K562 (cell line): ENCODE data around the gene MYRFL. TPM values are rescaled to one million over a fixed set of nuclear protein-coding genes. Genes with fewer than 3 reads are reported as not detected.

Experiments
- ATAC-seq: fragments of 200-7000 bp; cut with Tn5 transposase; 3 replicates; pipeline ENCODE4 v1.9.1; 2020; ENCODE audit warnings: moderate library complexity
- BruUV-seq: library from RNA; stranded (reverse); fragments of 400-500 nt; replicated peaks from 2 replicates; lab custom pipeline; 2021; lab: Mats Ljungman, UMichigan
- CTCF ChIA-PET: fragments of 300-600 bp; formaldehyde crosslinking; extraction: SDS; loops from one replicate; lab custom pipeline; 2021; ENCODE audit warnings: low intra/inter-chr PET ratio; lab: Yijun Ruan, JAX
- POLR2A ChIA-PET: fragments of 300-600, 350-650 bp; sonication (Branson Sonifier 250); formaldehyde crosslinking; extraction: SDS; loops from one replicate; lab custom pipeline; 2021; ENCODE audit warnings: antibody characterized with exemption, inconsistent platforms; lab: Yijun Ruan, JAX
- DNase-seq, 4 experiments: peaks; one replicate each; pipeline versions ENCODE4 v3.0.0 to v3.0.0-alpha.2; 2011 to 2018; ENCODE audit warnings: low spot score in 3 of 4, mixed read lengths in 3 of 4; ENCODE audit errors: extremely low read depth in 1 of 4
- FAIRE-seq: peaks from 2 replicates; lab custom pipeline; 2011; peaks lifted over from hg19 to GRCh38; lab: Jason Lieb, UNC
- H2AFZ ChIP-seq: 2 replicates; pipeline ENCODE4 v1.6.0; 2011; ENCODE audit warnings: low read depth, low read length, control low read depth, inconsistent platforms
- H3K27ac ChIP-seq: fragments of 200-600 bp; 3 replicates; pipeline ENCODE4 v1.8.0; 2011; ENCODE audit warnings: low read depth, mild to moderate bottlenecking, control low read depth, inconsistent platforms, low read length, moderate library complexity, mixed read lengths; ENCODE audit errors: extremely low read depth
- H3K27me3 ChIP-seq, 2 experiments: fragments of 300-600 bp in 1 of 2; 2 replicates in 1 of 2; 3 replicates in 1 of 2; pipeline versions ENCODE4 v1.6.0 to v1.8.0; 2011; ENCODE audit warnings: inconsistent platforms in 2 of 2, low read length in 2 of 2, mild to moderate bottlenecking in 1 of 2, mixed read lengths in 1 of 2, moderate library complexity in 1 of 2; ENCODE audit not compliant: control insufficient read depth in 2 of 2, insufficient read depth in 2 of 2
- H3K36me3 ChIP-seq: fragments of 300-600 bp; 3 replicates; pipeline ENCODE4 v1.8.0; 2011; ENCODE audit warnings: mild to moderate bottlenecking, low read length, inconsistent platforms; ENCODE audit not compliant: control insufficient read depth, insufficient read depth
- H3K4me1 ChIP-seq, 2 experiments: fragments of 200-600 bp in 1 of 2; replicated peaks in 1 of 2; 2 replicates in 1 of 2; 3 replicates in 1 of 2; pipeline versions ENCODE4 v1.5.1 to v1.8.0; 2011; ENCODE audit warnings: inconsistent platforms in 2 of 2, low read length in 2 of 2, mild to moderate bottlenecking in 1 of 2, mixed read lengths in 1 of 2, moderate library complexity in 1 of 2; ENCODE audit not compliant: control insufficient read depth in 2 of 2, insufficient read depth in 2 of 2
- H3K4me2 ChIP-seq: 2 replicates; pipeline ENCODE4 v1.6.1; 2011; ENCODE audit warnings: low read length, control low read depth, inconsistent platforms, mixed read lengths; ENCODE audit not compliant: insufficient read depth
- H3K4me3 ChIP-seq: fragments of 200-600 bp; sonication (generic), shearing (Covaris generic); 2 replicates; pipeline ENCODE4 v1.5.1; 2016; ENCODE audit warnings: control low read depth, inconsistent platforms
- H3K79me2 ChIP-seq: fragments of 200-600 bp; 3 replicates; pipeline ENCODE4 v1.8.0; 2011; ENCODE audit warnings: low read length, inconsistent platforms; ENCODE audit not compliant: control insufficient read depth, insufficient read depth
- H3K9ac ChIP-seq, 2 experiments: 2 replicates each; pipeline versions ENCODE4 v1.6.0 to v1.6.1; 2011; ENCODE audit warnings: low read depth in 2 of 2, low read length in 2 of 2, control low read depth in 1 of 2, inconsistent platforms in 1 of 2, mild to moderate bottlenecking in 1 of 2, mixed read lengths in 1 of 2; ENCODE audit not compliant: insufficient read depth in 1 of 2
- H3K9me1 ChIP-seq: one replicate; pipeline ENCODE4 v1.6.0; 2011; ENCODE audit warnings: inconsistent platforms, mild to moderate bottlenecking, low read length, moderate library complexity; ENCODE audit not compliant: control insufficient read depth, insufficient read depth
- H3K9me3 ChIP-seq: replicated peaks from 2 replicates; pipeline ENCODE4 v1.5.1; 2011; ENCODE audit warnings: low read depth, low read length, inconsistent platforms; ENCODE audit not compliant: control insufficient read depth, insufficient read depth
- H4K20me1 ChIP-seq: replicated peaks from 2 replicates; pipeline ENCODE4 v1.6.1; 2011; ENCODE audit warnings: low read length, inconsistent platforms, mixed read lengths; ENCODE audit not compliant: control insufficient read depth, insufficient read depth
- CEBPG ChIP-seq, 3 experiments: fragments of 200-800 bp in 1 of 3; sonication (Bioruptor generic) in 1 of 3; sonication (generic) in 1 of 3; formaldehyde crosslinking in 1 of 3; IDR thresholded peaks in 2 of 3; conservative IDR thresholded peaks in 1 of 3; 2 replicates each; pipeline versions ENCODE4 v1.6.1 to v1.8.0; 2016 to 2022; ENCODE audit warnings: missing compliant biosample characterization in 2 of 3, missing genetic modification characterization in 2 of 3, mild to moderate bottlenecking in 1 of 3, missing genetic modification reagents in 1 of 3
- FOSL1 ChIP-seq: fragments of 200-800 bp; sonication (Bioruptor generic); conservative IDR thresholded peaks from 2 replicates; pipeline ENCODE4 v1.6.1; 2016; ENCODE audit warnings: missing genetic modification characterization, missing compliant biosample characterization
- GTF2E2 ChIP-seq: fragments of 200-800 bp; sonication (Bioruptor generic); IDR thresholded peaks from 2 replicates; pipeline ENCODE4 v1.6.1; 2016; ENCODE audit warnings: missing genetic modification characterization, missing compliant biosample characterization
- HNRNPH1 ChIP-seq: fragments of 200-400 bp; formaldehyde crosslinking; optimal IDR thresholded peaks from 2 replicates; pipeline ENCODE3; 2017; ENCODE audit warnings: low read depth, mild to moderate bottlenecking, low read length, moderate library complexity
- IRF1 ChIP-seq: sonication (generic); formaldehyde crosslinking; IDR thresholded peaks from 2 replicates; pipeline ENCODE4 v1.8.0; 2022; ENCODE audit warnings: missing genetic modification reagents, mild to moderate bottlenecking, borderline replicate concordance
- MEIS2 ChIP-seq: fragments of 450-650 bp; IDR thresholded peaks from 2 replicates; pipeline ENCODE4 v1.6.1; 2014; ENCODE audit warnings: mild to moderate bottlenecking; ENCODE audit not compliant: partially characterized antibody
- MTA2 ChIP-seq: fragments of 450-650 bp; IDR thresholded peaks from 2 replicates; pipeline ENCODE4 v1.6.1; 2016; ENCODE audit warnings: low read depth
- NR1H2 ChIP-seq: sonication (generic); formaldehyde crosslinking; IDR thresholded peaks from 2 replicates; pipeline ENCODE4 v1.4.0; 2020; ENCODE audit warnings: mild to moderate bottlenecking, missing genetic modification reagents
- PTBP1 ChIP-seq: fragments of 200-400 bp; formaldehyde crosslinking; IDR thresholded peaks from 2 replicates; pipeline ENCODE4 v1.6.1; 2017; ENCODE audit warnings: low read depth, low read length
- SMAD3 ChIP-seq: fragments of 450-650 bp; formaldehyde crosslinking; conservative IDR thresholded peaks from 2 replicates; pipeline ENCODE4 v1.4.0; 2020; ENCODE audit warnings: mild to moderate bottlenecking
- SP2 ChIP-seq: IDR thresholded peaks from 2 replicates; pipeline ENCODE4 v1.6.1; 2011; ENCODE audit warnings: mild to moderate bottlenecking, low read depth, low read length, moderate library complexity; ENCODE audit not compliant: poor library complexity, severe bottlenecking; ENCODE audit errors: extremely low read depth
- USF1 ChIP-seq: sonication (generic); formaldehyde crosslinking; IDR thresholded peaks from 2 replicates; pipeline ENCODE4 v1.9.0; 2022; ENCODE audit warnings: mild to moderate bottlenecking, missing genetic modification reagents
- ZBTB11 ChIP-seq, 3 experiments: fragments of 200-800 bp in 1 of 3; fragments of 250-450 bp in 1 of 3; fragments of 450-650 bp in 1 of 3; sonication (Bioruptor Pico) in 1 of 3; sonication (Bioruptor generic) in 1 of 3; formaldehyde crosslinking in 1 of 3; IDR thresholded peaks; 2 replicates each; pipeline versions ENCODE4 v1.6.1 to v1.8.0; 2016 to 2022; ENCODE audit warnings: mild to moderate bottlenecking in 2 of 3, missing genetic modification characterization in 2 of 3, missing compliant biosample characterization in 1 of 3, moderate library complexity in 1 of 3
- ZNF212 ChIP-seq: fragments of 450-650 bp; formaldehyde crosslinking; IDR thresholded peaks from 2 replicates; pipeline ENCODE4 v1.4.0; 2020; ENCODE audit warnings: mild to moderate bottlenecking
- ZNF384 ChIP-seq: IDR thresholded peaks from 2 replicates; pipeline ENCODE4 v1.6.1; 2012; ENCODE audit warnings: low read depth, low read length, improper control_type of control experiment
- ZNF79 ChIP-seq: fragments of 250-450 bp; sonication (Bioruptor Pico); IDR thresholded peaks from 2 replicates; pipeline ENCODE4 v1.4.0; 2020; ENCODE audit warnings: low read depth, mild to moderate bottlenecking, moderate library complexity
- WGBS: fragments of 100-300 bp; shearing (Covaris generic); methylation state at CpG from one replicate; pipeline ENCODE4 v1.1.6; 2016; ENCODE audit warnings: low coverage, mixed read lengths; ENCODE audit not compliant: insufficient coverage; ENCODE audit errors: missing lambda C conversion rate; 5-methylcytosine and 5-hydroxymethylcytosine counted together
- in situ Hi-C: fragments of 300-500 bp; cut with MboI; formaldehyde crosslinking; loops from 4 replicates; pipeline ENCODE4 v1.15.0; 2018; ENCODE audit warnings: inconsistent platforms, mixed read lengths
- intact Hi-C: fragments of 100-400 bp; cut with micrococcal nuclease; formaldehyde crosslinking; loops from 2 replicates; pipeline ENCODE4 v1.14.2; 2022
- polyA plus RNA-seq, 8 experiments: library from polyadenylated mRNA; depleted of rRNA in 4 of 8; stranded (reverse) in 5 of 8; unstranded in 3 of 8; fragments of >200 nt; fragmentation: Nextera tagmentation in 2 of 8; fragmentation: Illumina TruSeq in 1 of 8; extraction: Ambion mirVana in 2 of 8; extraction: Trizol in 1 of 8; gene quantifications; 2 replicates each; pipeline versions ENCODE4 v1.2.1 to v1.2.3, GENCODE V29; 2011 to 2014; ENCODE audit warnings: inconsistent platforms in 1 of 8, missing spikeins in 1 of 8
- total RNA-seq, 7 experiments: library from RNA; depleted of rRNA in 6 of 7; stranded (reverse); fragments of >200 nt in 6 of 7; fragmentation: Illumina TruSeq in 2 of 7; extraction: Trizol in 2 of 7; gene quantifications; 2 replicates each; pipeline versions ENCODE4 v1.2.1 to v1.2.3, GENCODE V29; 2011 to 2021; ENCODE audit warnings: low replicate concordance in 1 of 7

The MYRFL gene
- total and polyA plus RNA-seq, 9 of the 15 experiments (the other 6 are each of a cell fraction or from before 2014, with no cell fraction given), result not detected

- ChIA-PET POLR2A (interaction anchor here (1.0 kb wide), 1 partner anchor 14 kb away, joined by 4 read pairs; no protein-coding TSS in a partner anchor), CTCF (no interaction called here)
- no peaks in the 10 kb centered on the region for H3K9me1 ChIP-seq
- H3K27ac ChIP-seq, result no peak overlapping the region
- no TSS peak for BruUV-seq
- H3K9me3 ChIP-seq, result no peaks in the 10 kb centered on the region
- no peak for FAIRE-seq
- H3K4me3 ChIP-seq, result no peak overlapping the region
- H4K20me1 ChIP-seq, result no peaks in the 10 kb centered on the region
- H3K79me2 ChIP-seq, result no peaks in the 10 kb centered on the region
- no peak overlapping the region for H3K9ac ChIP-seq
- DNase-seq, result no peak
- in situ Hi-C loops (no loop called here), intact Hi-C loops (loop anchor here (10.0 kb wide), 1 partner anchor 448 kb away; no protein-coding TSS in a partner anchor)
- no peaks in the 10 kb centered on the region for H3K4me1 ChIP-seq
- WGBS, result 0% methylated on average over 4 of the region's 4 CpGs
- H3K27me3 ChIP-seq, result peaks cover 0 to 4% of the 10 kb centered on the region in 2 experiments; a peak in 1 of 5 replicates
- H3K4me2 ChIP-seq, result no peak overlapping the region
- TF ChIP-seq SMAD3 (CRISPR knock-in tag) (no peak), HNRNPH1 (no peak), ZNF79 (CRISPR knock-in tag) (no peak), SP2 (no peak), PTBP1 (no peak), ZBTB11 (CRISPR knock-in tag; IDR thresholded peaks at IDR 0.05) (no peak), ZNF212 (CRISPR knock-in tag) (no peak), USF1 (no peak), ZNF384 (no peak), IRF1 (CRISPR knock-in tag) (no peak), NR1H2 (CRISPR knock-in tag) (no peak), MTA2 (no peak), MEIS2 (peak; percentile 15), GTF2E2 (tag) (no peak), CEBPG (CRISPR knock-in tag; IDR thresholded peaks at IDR 0.05) (no peak), CEBPG (tag; conservative IDR thresholded peaks at IDR 0.05 in 1 of 2, IDR thresholded peaks at IDR 0.05 in 1 of 2) (peak in 1 of 2 experiments; percentile 12; a peak in 1 of 4 replicates), FOSL1 (tag) (no peak)
- no peak for ATAC-seq
- H3K36me3 ChIP-seq, result no peaks in the 10 kb centered on the region
- no peak overlapping the region for H2AFZ ChIP-seq
Measured at GRCh38 chr12:69906411-69907216, 81.6 kb downstream of the MYRFL start.
